ENCODE measurements around the gene WDR37. TPM values are rescaled to one million over a fixed set of nuclear protein-coding genes. Genes with fewer than 3 reads are reported as not detected.

The WDR37 gene
- polyA plus RNA-seq, 3 donors = 7.1 to 33.6 (median 8.6) TPM

- 95% methylated on average over 8 of the region's 11 CpGs for WGBS (ENCODE audit: insufficient coverage)
- peaks cover 10 to 16% of the 10 kb centered on the region in 2 donors for H3K9me3 ChIP-seq (replicated peaks in 1 of 2; ENCODE audit: control insufficient read depth in 1 of 2, insufficient read depth in 1 of 2, low read length in 2 of 2)
- H3K36me3 ChIP-seq (replicated peaks in 1 of 2; ENCODE audit: control insufficient read depth in 1 of 2, insufficient read depth in 2 of 2, low read length in 2 of 2) = no peaks in the 10 kb centered on the region
- H3K9ac ChIP-seq (ENCODE audit: insufficient read depth, low read length, poor library complexity, severe bottlenecking) = no peak overlapping the region
- no peaks in the 10 kb centered on the region for H3K36me3 Mint-ChIP-seq
- no peaks in the 10 kb centered on the region for H4K20me1 ChIP-seq (ENCODE audit: insufficient read depth, low read length)
- no peak for TF ChIP-seq CTCF (IDR thresholded peaks at IDR 0.05)
- intact Hi-C loops (cut with micrococcal nuclease) = no loop called here
- H3K9me3 Mint-ChIP-seq = peaks cover 11 to 30% (median 22%) of the 10 kb centered on the region in 7 donors
- peak overlapping the region in 1 of 2 donors; percentile 5 for H3K4me3 Mint-ChIP-seq
- no peak for DNase-seq
- no peaks in the 10 kb centered on the region for H3K4me1 ChIP-seq (ENCODE audit: control insufficient read depth in 1 of 2, insufficient read depth in 2 of 2, low read length in 2 of 2)
- no peaks in the 10 kb centered on the region for H3K79me2 ChIP-seq (ENCODE audit: insufficient read depth, low read length)
- no peak overlapping the region for H2AFZ ChIP-seq (ENCODE audit: insufficient read depth, low read depth, low read length, poor library complexity, severe bottlenecking)
- no peaks in the 10 kb centered on the region for H3K4me1 Mint-ChIP-seq
- no peaks in the 10 kb centered on the region for H3K27me3 ChIP-seq (ENCODE audit: control insufficient read depth in 2 of 2, insufficient read depth in 2 of 2, low read length in 2 of 2)
- H3K27me3 Mint-ChIP-seq (ENCODE audit: low read depth in 3 of 3) = peaks cover 3 to 11% (median 8%) of the 10 kb centered on the region in 3 donors
- H3K27ac ChIP-seq (ENCODE audit: low read depth in 1 of 2, low read length in 2 of 2) = no peak overlapping the region
- no peak overlapping the region for H3K4me3 ChIP-seq (replicated peaks in 1 of 3; ENCODE audit: low read depth in 2 of 3, low read length in 3 of 3)
- H3K4me2 ChIP-seq (replicated peaks; ENCODE audit: extremely low read depth, low read length, poor library complexity, severe bottlenecking) = no peak overlapping the region
- H3K27ac Mint-ChIP-seq = no peak overlapping the region
Measured at GRCh38 chr10:1141701-1142100, 85.5 kb downstream of the WDR37 start.

GRCh38 chr10:1142596-1142995, 86.4 kb downstream of the WDR37 start:
- intact Hi-C loops (cut with micrococcal nuclease) = no loop called here
- no peak for DNase-seq
- H3K27ac ChIP-seq (ENCODE audit: low read depth in 1 of 2, low read length in 2 of 2) = no peak overlapping the region
- H3K4me1 Mint-ChIP-seq = no peaks in the 10 kb centered on the region
- H3K36me3 ChIP-seq (replicated peaks in 1 of 2; ENCODE audit: control insufficient read depth in 1 of 2, insufficient read depth in 2 of 2, low read length in 2 of 2) = no peaks in the 10 kb centered on the region
- no peaks in the 10 kb centered on the region for H3K4me1 ChIP-seq (ENCODE audit: control insufficient read depth in 1 of 2, insufficient read depth in 2 of 2, low read length in 2 of 2)
- TF ChIP-seq CTCF (IDR thresholded peaks at IDR 0.05) = no peak
- no peak overlapping the region for H2AFZ ChIP-seq (ENCODE audit: insufficient read depth, low read depth, low read length, poor library complexity, severe bottlenecking)
- H3K9me3 Mint-ChIP-seq = peaks cover 19 to 36% (median 28%) of the 10 kb centered on the region in 7 donors
- H3K4me2 ChIP-seq (replicated peaks; ENCODE audit: extremely low read depth, low read length, poor library complexity, severe bottlenecking) = no peak overlapping the region
- H3K27me3 Mint-ChIP-seq (ENCODE audit: low read depth in 3 of 3) = peaks cover 3 to 11% (median 6%) of the 10 kb centered on the region in 3 donors
- no peaks in the 10 kb centered on the region for H3K79me2 ChIP-seq (ENCODE audit: insufficient read depth, low read length)
- no peaks in the 10 kb centered on the region for H3K27me3 ChIP-seq (ENCODE audit: control insufficient read depth in 2 of 2, insufficient read depth in 2 of 2, low read length in 2 of 2)
- no peak overlapping the region for H3K4me3 ChIP-seq (replicated peaks in 1 of 3; ENCODE audit: low read depth in 2 of 3, low read length in 3 of 3)
- H3K9ac ChIP-seq (ENCODE audit: insufficient read depth, low read length, poor library complexity, severe bottlenecking) = no peak overlapping the region
- H3K36me3 Mint-ChIP-seq = no peaks in the 10 kb centered on the region
- H3K4me3 Mint-ChIP-seq = peak overlapping the region in 1 of 2 donors; percentile 6
- no peaks in the 10 kb centered on the region for H4K20me1 ChIP-seq (ENCODE audit: insufficient read depth, low read length)
- no CpG with 5 or more reads among the region's 3 CpGs for WGBS (ENCODE audit: insufficient coverage)
- H3K27ac Mint-ChIP-seq = no peak overlapping the region
- H3K9me3 ChIP-seq (replicated peaks in 1 of 2; ENCODE audit: control insufficient read depth in 1 of 2, insufficient read depth in 1 of 2, low read length in 2 of 2) = peaks cover 14 to 20% of the 10 kb centered on the region in 2 donors
